HG02981 (cell line): ENCODE data around the gene TRIML1.
"Not testable (repeated sequence)": the region's sequence is repeated elsewhere in the genome, so short reads cannot be mapped to it uniquely, and the experiment has no call there.

Experiments
- ATAC-seq: cut with Tn5 transposase; IDR thresholded peaks from one replicate; pipeline ENCODE4 v1.9.1; 2021; ENCODE audit warnings: mild to moderate bottlenecking, moderate library complexity; ENCODE audit not compliant: unreplicated experiment

The TRIML1 gene

GRCh38 chr4:188147176-188147575 lies 7.9 kb downstream of the TRIML1 start:
- no peak for ATAC-seq

GRCh38 chr4:188147776-188148175 lies 8.5 kb downstream of the TRIML1 start:
- no peak for ATAC-seq

DNA sequence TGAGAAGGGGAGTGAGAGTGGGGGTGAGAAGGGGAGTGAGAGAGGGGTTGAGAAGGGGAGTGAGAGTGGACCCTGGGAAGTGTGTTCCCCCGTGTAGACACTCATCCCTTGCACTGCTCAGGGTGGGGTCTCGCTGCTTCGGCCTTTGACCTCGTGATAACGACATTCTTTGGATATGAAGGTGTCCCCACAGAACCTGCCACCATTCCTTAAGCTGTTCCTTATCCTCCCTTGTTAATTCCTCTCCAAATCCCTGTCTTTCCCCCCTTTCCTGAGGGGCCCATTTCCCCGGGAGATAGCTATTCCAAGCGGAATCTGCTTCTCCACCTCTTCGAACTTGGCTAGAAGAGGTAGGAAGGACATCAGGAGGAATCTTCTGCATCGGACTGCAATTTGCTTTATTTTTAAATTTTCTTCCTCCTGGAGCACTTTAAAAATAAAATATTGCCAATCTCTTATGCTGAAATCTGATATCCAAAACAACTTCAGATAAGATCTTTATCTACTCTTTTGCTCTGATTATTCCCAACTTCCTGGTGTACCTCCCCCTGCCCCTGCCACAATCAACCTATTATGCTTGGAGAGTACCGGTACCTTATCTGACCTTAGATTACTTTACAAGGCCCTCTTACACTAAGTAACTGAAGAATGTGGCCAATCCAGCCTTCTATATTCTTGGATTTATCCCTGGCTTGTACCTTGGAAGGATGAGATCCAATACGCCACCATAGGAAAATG lies 15.6 kb downstream of the TRIML1 start:
- no peak for ATAC-seq

DNA sequence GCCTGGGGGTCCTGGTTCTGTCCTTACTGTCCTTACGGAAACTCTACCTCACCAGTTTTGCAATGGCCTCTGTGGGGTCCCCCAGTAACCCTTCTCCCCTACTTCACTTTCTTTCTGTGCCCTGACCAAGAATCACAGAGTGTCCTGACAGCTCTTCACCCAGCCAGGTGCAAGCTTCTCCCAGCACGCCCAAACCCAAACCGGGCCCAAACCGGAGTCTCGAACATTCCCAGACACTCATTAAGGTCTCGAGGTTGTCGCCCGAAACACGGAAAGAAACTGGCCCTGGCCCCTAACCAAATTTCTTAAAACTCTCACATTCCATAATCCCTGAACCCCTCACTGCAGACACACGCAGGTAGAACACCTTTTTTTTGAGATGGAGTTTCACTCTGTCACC lies 19.1 kb downstream of the TRIML1 start:
- no peak for ATAC-seq

- not testable (repeated sequence) for ATAC-seq
Observed at GRCh38 chr4:188159513-188160226, 20.4 kb downstream of the TRIML1 start.

DNA sequence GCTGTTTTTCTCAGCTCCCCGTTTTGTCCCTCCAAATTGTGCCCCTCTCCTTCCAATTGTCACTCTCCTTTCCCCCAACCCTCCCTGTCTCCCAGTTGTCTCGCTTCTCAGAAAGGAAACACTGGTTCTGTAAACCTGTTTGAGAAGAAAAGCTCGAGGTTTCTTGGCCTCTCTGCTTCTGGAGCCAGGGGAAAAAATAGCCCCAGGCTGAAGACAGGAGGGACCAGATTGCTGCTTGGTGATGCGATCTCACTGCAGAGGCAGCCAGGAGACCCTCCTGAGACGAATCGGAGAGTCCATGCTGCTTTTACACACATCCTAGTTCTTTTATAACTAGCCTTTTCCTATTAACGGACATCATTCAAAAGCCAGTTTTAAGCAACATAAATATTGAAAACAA lies 21.2 kb downstream of the TRIML1 start:
- ATAC-seq: no peak

DNA sequence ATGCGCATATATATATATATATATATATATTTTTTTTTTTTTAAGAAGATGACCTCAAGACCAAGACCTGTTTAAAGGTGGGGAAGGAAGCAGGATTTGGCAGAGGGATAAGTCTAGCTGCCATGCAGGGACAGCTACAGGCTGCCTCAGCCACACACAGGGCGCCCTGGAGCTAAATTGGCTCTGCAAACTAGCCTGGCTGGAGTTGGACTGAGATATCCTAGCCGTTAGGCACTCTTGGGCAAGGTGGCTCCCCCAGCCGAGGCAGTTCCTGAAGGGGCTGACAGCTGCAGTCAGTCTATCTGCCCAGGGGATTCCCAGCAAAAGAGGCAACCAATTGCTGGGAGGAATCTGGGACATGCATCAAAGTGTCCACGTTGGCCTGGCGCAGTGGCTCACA lies 21.9 kb downstream of the TRIML1 start:
- ATAC-seq: no peak

DNA sequence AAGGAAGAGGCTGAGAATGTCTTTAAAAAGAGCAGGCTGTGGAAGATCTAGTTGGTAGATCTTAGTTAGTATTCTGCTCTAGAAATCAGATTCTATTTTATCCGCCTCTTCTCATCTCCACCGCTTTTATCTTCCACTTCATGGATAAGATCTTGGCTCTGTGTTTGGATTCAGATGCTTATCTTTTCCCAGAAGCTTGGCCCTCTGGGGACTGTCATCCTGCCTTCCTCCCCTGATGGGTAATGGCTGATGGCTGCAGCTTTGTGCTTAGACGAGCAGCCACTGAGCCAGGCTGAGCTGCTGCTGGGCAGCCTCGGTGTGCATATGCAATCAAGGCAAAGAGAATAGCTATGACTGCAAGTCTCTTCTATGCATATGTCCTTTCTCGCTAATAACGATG lies 23.5 kb downstream of the TRIML1 start:
- no peak for ATAC-seq

DNA sequence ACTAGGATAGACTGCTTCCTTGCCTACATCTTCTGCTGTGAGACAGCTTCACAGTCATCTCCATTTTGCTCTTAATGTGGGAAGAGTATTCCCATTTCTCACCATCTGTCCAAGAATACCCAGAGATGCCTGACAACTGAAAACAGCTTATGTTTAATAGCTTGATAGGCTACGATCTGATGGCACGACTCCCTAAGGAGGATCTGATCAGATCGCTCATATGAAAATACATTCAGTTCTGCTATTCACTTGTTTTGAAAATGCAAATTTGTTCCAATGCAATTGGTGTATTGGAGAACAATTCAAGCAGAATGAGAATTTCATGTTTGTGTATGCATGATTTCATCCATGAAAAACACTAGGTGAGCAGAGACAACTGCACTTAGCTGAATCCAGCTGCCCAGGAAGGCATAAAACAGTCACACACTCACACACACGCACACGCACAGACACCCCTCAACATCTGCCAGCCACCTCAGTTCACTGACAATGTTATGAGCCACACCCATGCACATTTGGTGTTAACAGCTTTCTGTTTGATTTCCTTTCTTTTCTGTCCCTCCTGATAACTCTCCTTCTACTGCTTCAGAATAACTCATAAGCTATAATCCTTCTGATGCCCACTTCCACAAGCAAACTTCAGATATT lies 29.6 kb downstream of the TRIML1 start:
- ATAC-seq: no peak

DNA sequence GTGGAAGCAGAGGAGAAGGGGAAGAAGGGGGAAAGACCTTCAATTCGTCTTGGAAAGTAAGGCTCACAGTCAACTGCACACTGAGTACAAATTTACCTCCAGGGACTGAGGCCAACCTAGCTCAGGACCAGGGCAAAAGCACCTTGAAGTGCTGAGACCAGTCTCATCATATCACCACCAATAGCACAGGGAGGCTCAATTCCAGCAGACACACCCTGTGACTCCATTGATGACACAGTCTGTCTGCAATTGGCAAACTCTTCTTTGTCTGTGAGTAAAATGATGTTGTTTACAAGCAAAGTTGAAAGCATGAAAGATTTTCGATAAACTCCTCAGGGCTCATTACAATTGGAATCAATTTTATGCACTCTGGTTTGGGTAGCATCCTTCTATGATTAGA lies 32.3 kb downstream of the TRIML1 start:
- no peak for ATAC-seq

DNA sequence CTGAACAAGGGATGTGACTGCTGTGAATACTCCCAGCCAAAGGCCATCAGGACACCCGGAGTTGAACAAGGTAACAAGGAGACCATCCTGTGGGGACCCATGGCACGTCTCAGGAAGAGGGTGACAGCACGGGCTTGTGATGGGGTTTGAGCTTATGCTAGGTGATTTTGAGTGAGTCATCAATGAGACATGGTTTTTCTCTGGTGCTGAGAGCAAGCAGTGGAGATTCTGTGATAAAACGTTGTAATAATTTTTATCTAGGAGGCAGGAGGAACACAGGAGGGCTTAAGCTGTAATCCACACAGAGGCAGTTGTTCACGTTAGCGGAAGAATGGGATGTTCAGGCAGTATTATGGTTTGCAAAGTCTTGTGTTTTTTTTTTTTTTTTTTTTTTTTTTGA lies 36.0 kb downstream of the TRIML1 start:
- no peak for ATAC-seq

DNA sequence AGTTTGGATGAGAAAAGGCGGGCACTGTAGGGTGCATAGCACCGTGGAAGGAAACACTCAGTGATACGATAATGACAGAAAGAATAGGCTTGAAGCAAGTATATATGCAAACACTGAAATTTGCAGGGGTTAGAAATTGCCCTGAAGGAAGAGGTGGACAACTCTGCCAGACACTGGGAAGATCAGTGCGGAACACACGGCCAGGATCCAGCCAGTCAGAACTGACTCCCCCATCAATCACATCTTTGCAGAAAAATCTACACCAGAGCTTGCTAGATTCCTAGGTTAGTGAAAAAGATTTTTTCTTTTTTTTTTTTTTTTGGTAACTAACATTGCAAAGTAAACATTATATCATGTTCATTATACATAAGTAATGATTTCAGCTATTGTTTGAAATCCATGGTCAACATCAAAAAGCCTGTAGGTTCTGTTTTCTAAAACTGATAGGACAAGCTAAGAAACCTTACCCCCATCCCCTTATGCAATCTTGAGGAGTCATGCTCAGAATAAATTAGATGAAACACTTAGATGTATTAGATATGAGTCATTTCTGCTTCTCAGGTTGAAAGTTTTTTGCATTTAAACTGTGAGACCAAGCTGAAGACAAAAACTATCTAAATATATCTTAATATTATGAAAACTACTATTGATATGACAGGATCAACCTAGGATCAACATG lies 38.9 kb downstream of the TRIML1 start:
- ATAC-seq: no peak

- ATAC-seq: no peak
Observed at GRCh38 chr4:188178806-188179205, 39.6 kb downstream of the TRIML1 start.

DNA sequence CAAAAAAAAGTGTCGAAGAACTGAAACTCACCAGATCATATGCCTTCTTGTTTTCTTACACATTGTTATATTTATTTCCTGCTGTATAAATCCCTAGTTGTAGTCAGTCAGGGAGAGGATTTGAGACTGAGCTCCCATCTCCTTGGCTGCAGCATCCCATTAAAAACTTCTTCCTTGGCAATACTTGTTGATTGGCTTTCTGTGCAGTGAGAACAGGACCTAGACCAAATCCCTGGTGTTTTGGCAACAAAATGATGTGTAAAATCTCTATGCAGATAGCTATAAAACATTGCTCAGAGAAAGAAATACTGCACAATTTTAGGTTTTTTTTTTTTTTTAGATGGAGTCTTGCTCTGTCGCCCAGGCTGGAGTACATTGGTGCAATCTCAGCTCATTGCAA lies 47.9 kb downstream of the TRIML1 start:
- no peak for ATAC-seq

GRCh38 chr4:188190461-188190860 lies 51.2 kb downstream of the TRIML1 start:
- ATAC-seq: no peak

DNA sequence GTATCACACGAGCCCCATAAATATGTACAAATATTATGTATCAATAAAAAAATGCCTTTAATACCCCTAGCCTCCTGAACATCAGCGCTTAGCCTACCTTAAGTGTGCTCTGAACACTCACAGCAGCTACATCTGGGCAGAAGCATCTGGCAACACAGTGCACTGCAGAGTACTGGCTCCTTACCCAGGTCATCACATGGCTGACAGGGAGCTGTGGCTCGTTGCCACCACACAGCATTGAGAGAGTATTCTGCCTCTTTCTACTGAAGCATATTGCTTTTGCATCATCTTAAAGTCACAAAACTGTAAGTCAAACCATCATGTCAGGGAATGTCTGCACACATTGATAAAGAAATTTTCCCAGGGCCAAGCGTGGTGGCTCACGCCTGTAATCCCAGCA lies 55.2 kb downstream of the TRIML1 start:
- no peak for ATAC-seq

GRCh38 chr4:188195389-188195985 lies 56.2 kb downstream of the TRIML1 start:
- no peak for ATAC-seq

DNA sequence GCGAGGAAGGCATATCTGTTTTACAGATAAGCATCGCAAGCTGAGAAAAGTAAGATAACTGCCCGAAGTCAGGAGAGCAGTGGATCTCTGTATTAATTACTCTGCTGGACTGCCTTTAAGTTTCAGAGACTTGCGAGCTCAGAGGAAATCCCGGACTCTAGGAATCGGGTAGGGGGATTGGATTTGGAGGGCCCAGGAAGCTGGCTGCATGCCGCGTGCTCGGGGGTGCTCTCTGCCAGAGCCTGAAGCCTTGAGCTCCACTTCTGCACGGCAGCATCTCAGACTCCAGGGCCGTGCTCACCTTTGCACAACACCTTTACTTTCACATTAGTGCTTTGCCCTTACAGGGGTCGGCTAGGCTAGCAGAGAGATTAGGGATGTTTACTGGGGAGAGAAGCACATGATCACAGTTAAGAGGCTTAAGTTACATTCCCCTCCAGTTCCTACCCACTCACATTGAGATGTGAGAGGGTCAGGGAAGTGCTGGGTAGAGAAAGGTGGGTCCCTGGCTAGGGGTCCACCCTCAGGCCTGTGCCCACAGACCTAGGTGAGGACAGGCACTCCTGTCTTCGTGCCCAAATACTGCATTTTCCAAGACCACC lies 57.0 kb downstream of the TRIML1 start:
- no peak for ATAC-seq
